AG08396 (cell line): Measurements from ENCODE around the gene KCNH1.
"Not testable (repeated sequence)": the region's sequence is repeated elsewhere in the genome, so short reads cannot be mapped to it uniquely, and the experiment has no call there.

Experiments
- DNase-seq: peaks from one replicate; pipeline ENCODE4 v3.0.0; 2012; ENCODE audit warnings: low spot score, mixed read lengths

The KCNH1 gene

GRCh38 chr1:210686841-210687240 is 447.1 kb downstream of the KCNH1 start:
- DNase-seq: no peak

GRCh38 chr1:210685295-210685650 is 448.7 kb downstream of the KCNH1 start:
- no peak for DNase-seq

- DNase-seq: no peak
Observed at GRCh38 chr1:210684466-210685294, 449.3 kb downstream of the KCNH1 start.

- no peak for DNase-seq
Observed at GRCh38 chr1:210683403-210684047, 450.4 kb downstream of the KCNH1 start.

- DNase-seq: no peak
Observed at GRCh38 chr1:210681158-210681557, 452.8 kb downstream of the KCNH1 start.

- no peak for DNase-seq
Observed at GRCh38 chr1:210678306-210678705, 455.6 kb downstream of the KCNH1 start.

GRCh38 chr1:210677533-210677932 is 456.4 kb downstream of the KCNH1 start:
- no peak for DNase-seq

GRCh38 chr1:210676539-210676938 is 457.4 kb downstream of the KCNH1 start:
- DNase-seq: no peak

GRCh38 chr1:210674151-210674550 is 459.8 kb downstream of the KCNH1 start:
- no peak for DNase-seq

GRCh38 chr1:210669951-210670350 is 464.0 kb downstream of the KCNH1 start:
- DNase-seq: no peak

GRCh38 chr1:210663730-210664573 is 470.0 kb downstream of the KCNH1 start:
- DNase-seq: no peak

GRCh38 chr1:210662291-210663050 is 471.5 kb downstream of the KCNH1 start:
- no peak for DNase-seq

- DNase-seq: not testable (repeated sequence)
Observed at GRCh38 chr1:210661520-210661919, 472.4 kb downstream of the KCNH1 start.

- DNase-seq: no peak
Observed at GRCh38 chr1:210657806-210658205, 476.1 kb downstream of the KCNH1 start.

- no peak for DNase-seq
Observed at GRCh38 chr1:210655511-210655910, 478.4 kb downstream of the KCNH1 start.

- DNase-seq: no peak
Observed at GRCh38 chr1:210654176-210654981, 479.6 kb downstream of the KCNH1 start.

GRCh38 chr1:210653771-210654170 is 480.2 kb downstream of the KCNH1 start:
- no peak for DNase-seq

- no peak for DNase-seq
Observed at GRCh38 chr1:210652329-210652954, 481.5 kb downstream of the KCNH1 start.

- no peak for DNase-seq
Observed at GRCh38 chr1:210650403-210650802, 483.5 kb downstream of the KCNH1 start.

GRCh38 chr1:210648588-210649269 is 485.2 kb downstream of the KCNH1 start:
- DNase-seq: no peak
